Measurements from ENCODE around the gene CLEC2L. TPM values are rescaled to one million over a fixed set of nuclear protein-coding genes. Genes with fewer than 3 reads are reported as not detected.

The CLEC2L gene
- total RNA-seq, 1 donor from 2014 or later, result not detected

GRCh38 chr7:139515266-139515665 lies 8.2 kb upstream of the CLEC2L start:
- no peak for DNase-seq (ENCODE audit: low read depth)
- TF ChIP-seq CTCF (conservative IDR thresholded peaks at IDR 0.05; ENCODE audit: low read depth, low read length), result no peak
- H3K4me3 ChIP-seq (ENCODE audit: low read depth, low read length), result no peak overlapping the region

GRCh38 chr7:139521439-139521838 lies 2.0 kb upstream of the CLEC2L start:
- TF ChIP-seq CTCF (conservative IDR thresholded peaks at IDR 0.05; ENCODE audit: low read depth, low read length), result no peak
- DNase-seq (ENCODE audit: low read depth), result no peak
- H3K4me3 ChIP-seq (ENCODE audit: low read depth, low read length), result no peak overlapping the region

- TF ChIP-seq CTCF (conservative IDR thresholded peaks at IDR 0.05; ENCODE audit: low read depth, low read length), result no peak
- H3K4me3 ChIP-seq (ENCODE audit: low read depth, low read length), result no peak overlapping the region
- no peak for DNase-seq (ENCODE audit: low read depth)
Observed at GRCh38 chr7:139522830-139523198, 671 bp upstream of the CLEC2L start.

GRCh38 chr7:139523968-139524815 lies 707 bp downstream of the CLEC2L start:
- TF ChIP-seq CTCF (conservative IDR thresholded peaks at IDR 0.05; ENCODE audit: low read depth, low read length), result no peak
- H3K4me3 ChIP-seq (ENCODE audit: low read depth, low read length), result no peak overlapping the region
- no peak for DNase-seq (ENCODE audit: low read depth)

GRCh38 chr7:139525239-139525638 lies 1.8 kb downstream of the CLEC2L start:
- DNase-seq (ENCODE audit: low read depth), result no peak
- H3K4me3 ChIP-seq (ENCODE audit: low read depth, low read length), result no peak overlapping the region
- no peak for TF ChIP-seq CTCF (conservative IDR thresholded peaks at IDR 0.05; ENCODE audit: low read depth, low read length)

- TF ChIP-seq CTCF (conservative IDR thresholded peaks at IDR 0.05; ENCODE audit: low read depth, low read length), result no peak
- DNase-seq (ENCODE audit: low read depth), result no peak
- no peak overlapping the region for H3K4me3 ChIP-seq (ENCODE audit: low read depth, low read length)
Observed at GRCh38 chr7:139525750-139526149, 2.3 kb downstream of the CLEC2L start.

All from epithelial cell of proximal tubule (primary cell).